Pulmonary artery endothelial cell (primary cell): ENCODE results near the gene NUMB. TPM values are rescaled to one million over a fixed set of nuclear protein-coding genes. Genes with fewer than 3 reads are reported as not detected.

Experiments
- DNase-seq: peaks from one replicate; pipeline ENCODE4 v3.0.0-alpha.2; 2011; ENCODE audit warnings: low read depth, low spot score
- total RNA-seq: library from RNA; depleted of rRNA; stranded (reverse); fragments of >200 nt; gene quantifications from 2 replicates; pipeline ENCODE4 v1.2.3, GENCODE V29; 2014

NUMB gene
- total RNA-seq, 1 donor from 2014 or later = 46.3 TPM

DNA sequence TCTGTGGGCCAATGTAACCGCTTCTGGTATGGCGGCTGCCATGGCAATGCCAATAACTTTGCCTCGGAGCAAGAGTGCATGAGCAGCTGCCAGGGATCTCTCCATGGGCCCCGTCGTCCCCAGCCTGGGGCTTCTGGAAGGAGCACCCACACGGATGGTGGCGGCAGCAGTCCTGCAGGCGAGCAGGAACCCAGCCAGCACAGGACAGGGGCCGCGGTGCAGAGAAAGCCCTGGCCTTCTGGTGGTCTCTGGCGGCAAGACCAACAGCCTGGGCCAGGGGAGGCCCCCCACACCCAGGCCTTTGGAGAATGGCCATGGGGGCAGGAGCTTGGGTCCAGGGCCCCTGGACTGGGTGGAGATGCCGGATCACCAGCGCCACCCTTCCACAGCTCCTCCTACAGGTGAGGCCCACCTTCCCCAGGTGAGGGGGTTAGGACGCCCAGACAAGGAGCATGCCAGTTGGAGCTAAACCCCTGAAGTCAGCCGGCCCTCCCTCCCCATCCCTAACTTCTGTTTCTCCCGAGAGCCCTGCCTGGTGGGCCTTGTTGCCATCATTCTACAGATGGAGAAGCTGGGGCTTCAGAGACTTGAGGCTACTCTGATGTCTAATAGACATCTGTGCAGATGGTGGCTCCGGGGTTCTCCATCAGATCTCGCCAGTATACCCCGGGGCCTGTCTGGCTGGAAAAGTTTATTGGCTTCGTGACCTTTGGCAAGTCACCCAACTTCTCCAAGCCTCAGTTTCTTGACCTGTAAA is 195.7 kb downstream of the NUMB start:
- DNase-seq = no peak

DNA sequence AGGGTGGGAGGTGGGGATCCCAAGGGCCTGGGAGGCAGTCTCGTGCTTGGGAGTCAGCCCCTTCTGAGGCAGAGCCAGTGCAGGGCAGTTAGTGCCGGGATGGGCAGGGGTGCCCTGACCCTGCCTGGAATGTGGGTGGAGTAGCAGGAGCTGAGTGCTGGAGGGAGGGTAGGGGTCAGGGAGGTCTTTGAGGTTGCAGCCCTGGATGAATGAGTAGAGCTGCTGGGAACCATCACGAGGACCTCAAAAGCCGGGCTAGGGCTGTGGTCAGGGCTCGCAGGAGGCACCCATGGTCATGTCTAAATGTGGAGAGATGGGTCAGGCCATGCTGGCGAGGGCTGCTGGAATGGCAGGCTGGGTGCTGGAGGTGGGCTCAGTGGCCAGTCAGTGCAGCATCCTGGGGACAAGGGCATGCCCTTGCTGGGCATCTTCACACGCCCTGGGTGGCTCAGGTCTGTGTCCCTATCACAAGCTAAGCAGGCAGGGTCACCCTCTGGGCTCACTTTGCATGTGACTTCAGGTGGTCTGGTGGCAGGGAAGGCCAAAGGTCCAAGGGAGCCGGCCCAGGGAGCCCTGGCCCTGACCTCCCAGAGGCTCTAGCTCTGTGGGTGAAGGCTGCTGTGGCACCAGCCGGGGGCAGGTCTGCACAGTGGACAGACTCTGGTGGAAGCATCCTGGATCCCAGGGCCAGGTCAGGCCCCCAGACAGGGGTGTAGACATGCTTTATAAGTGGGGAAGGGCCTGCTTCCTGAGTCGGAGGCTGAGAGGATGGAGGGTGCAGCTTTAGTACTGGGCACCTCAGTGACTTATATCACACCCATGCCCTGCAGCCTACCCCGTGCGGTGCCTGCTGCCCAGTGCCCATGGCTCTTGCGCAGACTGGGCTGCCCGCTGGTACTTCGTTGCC is 196.6 kb downstream of the NUMB start:
- no peak for DNase-seq

DNA sequence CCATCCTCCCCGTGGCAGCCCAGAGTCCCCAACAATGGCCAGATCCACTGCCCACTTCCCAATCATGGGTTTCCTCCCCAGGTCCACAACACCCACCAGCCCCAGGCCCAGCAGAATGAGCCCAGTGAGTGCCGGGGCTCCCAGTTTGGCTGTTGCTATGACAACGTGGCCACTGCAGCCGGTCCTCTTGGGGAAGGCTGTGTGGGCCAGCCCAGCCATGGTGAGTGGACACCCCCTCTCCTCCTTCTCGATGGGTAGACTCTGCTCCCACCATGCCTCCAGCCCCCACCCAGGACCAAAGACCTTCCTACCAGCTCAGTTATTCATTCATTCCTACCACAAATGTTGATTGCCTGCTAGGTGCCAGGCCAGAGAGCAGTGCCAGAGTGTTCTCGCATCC is 197.3 kb downstream of the NUMB start:
- DNase-seq = no peak

DNA sequence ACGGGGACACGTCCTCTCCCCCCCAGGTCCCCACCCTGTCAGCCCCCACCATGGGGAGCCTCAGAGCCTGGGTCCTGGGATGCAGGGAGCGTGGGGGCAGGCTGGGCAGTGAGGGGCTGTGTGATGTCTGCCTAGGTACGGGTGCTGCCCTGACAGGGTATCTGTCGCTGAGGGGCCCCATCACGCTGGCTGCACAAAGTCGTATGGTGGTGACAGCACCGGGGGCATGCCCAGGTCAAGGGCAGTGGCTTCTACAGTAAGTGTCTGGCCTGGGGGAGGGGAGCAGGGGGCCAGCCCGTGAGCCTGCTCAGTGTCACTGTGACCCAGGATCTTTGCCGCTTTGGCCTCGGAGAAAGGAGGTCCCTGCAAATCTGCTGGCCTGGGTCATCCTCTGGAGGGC is 197.8 kb downstream of the NUMB start:
- DNase-seq = no peak

DNA sequence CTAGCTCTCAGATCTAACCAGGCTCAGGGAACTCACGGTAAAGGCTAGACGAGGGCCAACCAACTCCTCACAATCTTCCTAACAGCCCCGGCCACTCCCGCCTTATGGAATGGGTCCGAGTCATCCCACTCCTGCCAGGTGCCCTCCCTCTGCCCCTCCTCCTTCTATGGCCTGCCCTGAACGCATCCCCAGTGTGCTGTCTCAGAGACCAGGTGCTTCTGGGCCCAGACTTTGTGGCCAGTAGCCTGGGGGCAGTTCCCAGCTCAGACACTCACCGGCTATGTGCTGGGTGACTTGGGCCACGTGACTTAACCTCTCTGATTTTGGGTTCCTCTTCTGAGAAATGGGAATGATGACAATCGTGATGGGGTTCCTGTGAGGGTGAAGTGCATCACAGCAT is 198.5 kb downstream of the NUMB start:
- DNase-seq = no peak

DNA sequence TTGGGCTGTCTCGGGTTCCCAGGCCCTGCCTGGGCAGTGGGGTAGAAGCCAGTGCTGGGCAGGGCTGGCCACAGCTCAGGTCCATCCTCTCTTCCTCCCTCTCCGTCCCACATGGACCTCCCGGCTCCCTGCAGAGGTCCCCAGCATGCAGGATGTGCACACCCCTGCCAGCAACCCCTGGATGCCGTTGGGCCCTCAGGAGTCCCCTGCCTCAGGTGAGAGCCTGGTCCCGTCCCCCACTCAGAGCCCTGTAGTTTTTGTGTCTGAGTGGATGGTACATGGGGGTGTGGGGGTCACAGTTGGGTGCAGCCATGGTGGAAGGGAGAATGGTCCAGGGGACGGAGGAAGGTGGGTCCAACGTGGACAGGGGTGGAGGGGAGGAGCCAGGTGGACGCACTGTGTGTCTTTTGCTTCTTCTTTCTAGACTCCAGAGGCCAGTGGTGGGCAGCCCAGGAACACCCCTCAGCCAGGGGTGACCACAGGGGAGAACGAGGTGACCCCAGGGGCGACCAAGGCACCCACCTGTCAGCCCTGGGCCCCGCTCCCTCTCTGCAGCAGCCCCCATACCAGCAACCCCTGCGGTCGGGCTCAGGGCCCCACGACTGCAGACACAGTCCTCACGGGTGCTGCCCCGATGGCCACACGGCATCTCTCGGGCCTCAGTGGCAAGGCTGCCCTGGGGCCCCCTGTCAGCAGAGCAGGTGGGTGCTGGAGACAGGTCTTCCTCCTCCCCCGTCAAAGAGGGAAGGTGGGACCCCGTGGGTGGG is 199.3 kb downstream of the NUMB start:
- DNase-seq = no peak

DNA sequence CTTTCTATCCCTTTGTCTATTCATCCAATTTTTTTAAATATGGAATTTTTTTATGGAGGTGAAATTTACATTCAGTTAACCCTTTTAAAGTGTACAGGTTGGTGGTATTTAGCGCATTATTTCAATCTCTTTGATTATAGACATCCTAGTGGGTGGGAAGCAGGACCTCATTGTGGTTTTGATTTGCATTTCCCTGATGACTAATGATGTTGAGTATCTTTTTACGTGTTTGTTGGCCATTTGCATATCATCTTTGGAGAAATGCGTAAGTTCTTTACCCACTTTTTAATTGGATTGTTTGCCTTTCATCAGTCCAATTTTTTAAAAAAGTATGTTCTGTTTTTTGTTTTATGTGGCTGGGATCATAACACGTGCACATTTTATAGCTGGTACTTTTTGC is 200.3 kb downstream of the NUMB start:
- DNase-seq = no peak

DNA sequence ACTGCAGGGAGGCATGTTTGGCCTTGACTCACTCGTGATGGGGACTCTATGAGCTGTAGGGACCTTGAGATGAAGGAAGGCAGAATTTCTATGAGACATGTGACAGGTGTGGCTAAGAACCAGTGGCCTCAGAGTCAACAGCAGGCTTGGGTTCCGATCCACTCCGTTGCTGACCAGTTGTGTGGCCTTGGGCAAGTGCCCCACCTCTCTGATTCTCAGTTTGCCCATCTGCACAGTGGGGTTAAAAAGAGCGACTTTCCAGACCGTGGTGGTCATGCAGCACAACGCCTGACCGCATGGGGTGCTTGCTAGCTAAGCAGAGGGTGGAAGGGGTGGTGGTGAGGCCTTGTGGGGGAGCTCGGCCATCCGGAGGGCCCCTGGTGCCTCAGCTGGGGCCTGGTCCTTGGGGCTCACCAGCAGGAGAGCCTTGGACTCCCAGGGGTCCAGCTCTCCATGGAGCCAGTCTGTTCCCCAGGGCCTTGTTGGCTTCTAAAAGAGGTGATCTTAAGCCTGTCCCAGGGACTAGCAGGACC is 202.6 kb downstream of the NUMB start:
- no peak for DNase-seq

DNA sequence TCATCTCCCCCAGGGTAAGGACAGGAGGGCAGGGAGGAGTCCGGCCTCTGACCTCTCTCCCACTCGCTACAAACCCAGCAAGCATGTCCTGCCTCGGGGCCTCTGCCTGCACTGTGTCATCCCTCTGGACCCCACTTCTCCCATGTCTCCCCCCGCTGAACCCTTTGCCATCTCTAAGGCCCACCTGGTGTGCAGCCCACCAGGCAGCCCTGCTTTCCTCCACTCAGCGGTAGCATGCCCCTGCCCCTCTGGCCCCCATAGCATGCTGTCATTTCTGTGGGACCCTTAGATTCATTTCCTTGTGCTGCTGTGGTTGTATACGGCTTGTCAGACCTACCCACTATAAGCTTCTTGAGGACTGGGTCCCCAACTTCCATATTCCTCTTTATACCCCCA is 203.3 kb downstream of the NUMB start:
- DNase-seq = no peak

DNA sequence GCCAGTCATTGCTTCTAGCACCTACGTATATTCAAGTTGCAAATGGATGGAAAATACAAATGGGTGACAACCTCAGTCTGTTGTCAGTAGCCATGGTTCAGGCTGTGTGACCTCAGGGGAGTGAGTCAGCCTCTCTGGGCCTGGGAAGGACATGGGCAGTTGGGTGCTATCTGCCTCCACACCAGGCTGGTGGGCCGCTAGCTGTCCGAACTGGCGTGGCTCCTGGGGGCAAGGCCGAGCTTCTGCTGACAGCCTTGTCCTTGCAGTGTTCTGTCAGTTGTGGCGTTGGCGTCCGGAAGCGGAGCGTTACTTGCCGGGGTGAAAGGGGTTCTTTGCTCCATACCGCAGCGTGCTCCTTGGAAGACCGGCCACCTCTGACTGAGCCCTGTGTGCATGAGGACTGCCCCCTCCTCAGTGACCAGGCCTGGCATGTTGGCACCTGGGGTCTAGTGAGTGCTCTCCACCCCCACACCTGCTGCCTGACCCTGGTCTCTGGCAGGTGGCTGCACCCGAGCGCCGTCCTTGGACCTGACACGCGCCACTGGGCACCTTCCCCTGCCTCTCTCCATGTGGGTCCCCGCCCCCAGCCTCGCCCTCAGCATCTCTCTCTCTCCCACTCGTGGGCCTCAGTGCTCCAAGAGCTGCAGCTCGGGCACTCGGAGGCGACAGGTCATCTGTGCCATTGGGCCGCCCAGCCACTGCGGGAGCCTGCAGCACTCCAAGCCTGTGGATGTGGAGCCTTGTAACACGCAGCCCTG is 203.9 kb downstream of the NUMB start:
- DNase-seq = no peak

DNA sequence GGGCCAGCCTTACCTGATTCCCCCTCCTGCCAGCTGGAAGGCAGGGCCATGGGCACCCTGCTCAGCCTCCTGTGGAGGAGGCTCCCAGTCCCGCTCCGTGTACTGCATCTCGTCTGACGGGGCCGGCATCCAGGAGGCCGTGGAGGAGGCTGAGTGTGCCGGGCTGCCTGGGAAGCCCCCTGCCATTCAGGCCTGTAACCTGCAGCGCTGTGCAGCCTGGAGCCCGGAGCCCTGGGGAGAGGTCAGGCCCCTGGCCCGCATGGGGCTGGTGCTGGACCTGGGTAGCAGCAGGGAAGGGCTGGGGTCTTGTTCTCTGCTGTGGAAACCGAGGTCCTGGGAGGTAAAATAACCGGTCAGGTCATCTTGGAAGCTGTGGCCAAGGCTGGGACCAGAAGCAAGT is 204.6 kb downstream of the NUMB start:
- no peak for DNase-seq

DNA sequence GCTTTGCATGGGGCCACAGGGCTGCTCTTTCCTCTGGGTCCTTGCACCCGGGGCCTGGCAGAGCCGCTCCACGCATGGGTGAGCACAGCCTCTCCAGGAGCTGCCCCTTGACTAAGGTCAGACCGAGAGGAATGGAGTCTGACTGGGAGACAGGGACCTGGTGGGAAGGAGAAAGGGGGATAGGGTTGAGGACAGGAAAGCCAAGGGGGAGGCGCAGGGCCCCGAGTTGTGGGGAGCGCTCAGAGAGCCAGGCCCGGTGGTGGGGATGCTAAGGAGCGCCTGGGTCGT is 205.1 kb downstream of the NUMB start:
- no peak for DNase-seq

DNA sequence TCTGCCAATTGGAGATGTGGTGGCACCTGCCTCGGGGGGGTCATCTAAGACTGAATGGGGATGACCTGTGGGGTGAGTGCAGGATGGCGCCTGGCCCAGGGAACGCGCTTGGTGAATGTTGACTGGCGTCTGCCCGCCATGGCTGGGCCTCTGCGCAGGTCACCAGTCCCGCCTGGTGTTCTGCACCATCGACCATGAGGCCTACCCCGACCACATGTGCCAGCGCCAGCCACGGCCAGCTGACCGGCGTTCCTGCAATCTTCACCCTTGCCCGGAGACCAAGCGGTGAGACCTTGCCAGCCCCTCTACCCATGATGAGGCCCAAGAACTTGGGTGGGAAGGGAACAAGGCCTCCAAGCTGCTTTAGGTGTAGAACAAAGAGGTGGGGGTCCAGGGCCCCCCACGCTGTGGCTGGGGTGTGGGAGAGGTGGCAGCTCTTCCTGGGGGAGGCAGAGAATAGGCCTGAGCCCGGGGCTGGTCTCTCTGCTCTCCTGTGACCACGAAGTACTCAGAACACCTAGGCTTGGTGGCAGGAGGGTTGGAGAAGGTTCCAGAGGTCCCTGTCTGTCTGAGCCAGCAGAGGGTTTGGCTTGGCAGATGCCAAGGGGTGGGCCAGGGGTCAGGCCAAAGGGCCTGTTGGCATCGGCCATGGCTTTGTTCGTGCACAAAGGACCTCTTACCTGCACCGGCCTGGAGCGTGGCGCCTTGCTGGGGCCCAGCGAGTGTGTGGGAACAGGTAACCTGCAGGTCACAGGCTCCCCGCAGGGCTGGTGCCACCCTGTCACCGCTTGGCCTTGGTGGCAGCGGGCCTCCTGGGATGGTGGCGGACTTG is 205.6 kb downstream of the NUMB start:
- no peak for DNase-seq

DNA sequence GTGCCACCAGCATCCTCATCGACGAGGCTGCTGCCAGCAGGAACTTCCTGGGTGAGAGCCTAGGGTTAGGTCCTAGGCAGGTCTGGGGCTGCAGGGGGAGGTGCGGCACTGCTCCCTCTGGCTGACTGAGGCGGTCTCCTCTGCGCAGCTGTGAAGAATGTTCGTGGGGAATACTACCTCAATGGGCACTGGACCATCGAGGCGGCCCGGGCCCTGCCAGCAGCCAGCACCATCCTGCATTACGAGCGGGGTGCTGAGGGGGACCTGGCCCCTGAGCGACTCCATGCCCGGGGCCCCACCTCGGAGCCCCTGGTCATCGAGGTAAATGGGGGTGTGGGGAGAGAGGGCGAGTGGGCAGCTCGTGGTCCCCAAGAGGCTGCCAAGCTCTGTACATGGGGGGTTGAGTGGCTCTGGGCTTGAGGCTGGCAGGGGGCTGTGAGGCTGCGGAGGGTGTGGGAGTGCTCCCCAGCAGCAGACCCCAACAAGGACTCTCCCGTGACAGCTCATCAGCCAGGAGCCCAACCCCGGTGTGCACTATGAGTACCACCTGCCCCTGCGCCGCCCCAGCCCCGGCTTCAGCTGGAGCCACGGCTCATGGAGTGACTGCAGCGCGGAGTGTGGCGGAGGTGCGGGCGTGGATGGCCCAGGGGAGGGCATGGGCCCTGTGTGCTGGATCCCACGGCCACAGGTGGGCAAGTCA is 206.7 kb downstream of the NUMB start:
- DNase-seq = no peak

DNA sequence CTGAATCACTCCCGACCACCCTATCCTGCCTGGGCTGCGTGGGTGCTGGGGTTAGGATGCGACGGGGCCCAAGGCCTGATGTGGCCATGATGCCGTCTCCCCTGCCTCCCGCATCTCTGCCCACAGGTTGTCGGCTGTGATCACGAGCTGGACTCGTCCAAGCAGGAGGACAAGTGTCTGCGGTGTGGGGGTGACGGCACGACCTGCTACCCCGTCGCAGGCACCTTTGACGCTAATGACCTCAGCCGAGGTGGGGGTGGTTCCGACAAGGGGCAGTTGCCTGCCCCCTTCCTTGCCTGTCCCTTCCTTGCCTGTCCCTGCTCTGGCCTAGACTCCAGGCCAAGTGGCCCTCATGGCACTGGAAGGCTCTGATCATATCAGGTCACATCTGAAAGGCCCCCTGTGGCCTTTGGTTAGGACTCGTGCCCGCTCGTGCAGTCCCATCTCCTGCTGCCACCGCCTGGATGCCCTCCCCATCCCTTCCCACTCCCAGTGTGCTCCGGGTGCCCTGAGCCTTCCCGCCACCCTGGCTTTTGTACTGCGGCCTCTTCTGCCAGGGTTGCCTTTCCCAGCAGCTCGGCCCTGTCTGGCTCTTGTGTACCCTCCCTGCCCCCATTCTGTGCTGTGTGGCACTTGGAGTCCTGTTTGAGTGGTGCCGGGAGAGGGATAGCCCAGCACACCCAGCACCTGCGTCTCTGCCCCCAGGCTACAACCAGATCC is 207.4 kb downstream of the NUMB start:
- no peak for DNase-seq

DNA sequence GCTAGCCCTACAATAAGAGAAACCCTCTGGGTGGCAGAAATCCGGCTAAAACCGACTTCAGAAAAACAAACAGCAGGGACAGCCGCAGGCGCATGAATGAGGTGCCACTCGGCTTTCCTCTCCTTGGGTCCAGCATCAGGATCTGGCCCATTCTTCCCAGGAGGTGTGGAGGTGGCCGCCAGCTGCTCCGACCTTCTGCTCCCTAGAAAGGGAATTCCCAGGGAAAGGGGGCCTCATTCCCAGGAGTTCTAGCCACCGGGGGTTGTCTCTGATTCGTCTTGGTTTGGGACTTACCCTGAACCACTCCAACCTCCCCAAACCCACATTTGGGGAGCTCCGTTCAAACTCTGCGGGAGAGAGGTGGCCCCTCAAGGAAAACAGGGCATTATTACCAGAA is 208.0 kb downstream of the NUMB start:
- DNase-seq = no peak

DNA sequence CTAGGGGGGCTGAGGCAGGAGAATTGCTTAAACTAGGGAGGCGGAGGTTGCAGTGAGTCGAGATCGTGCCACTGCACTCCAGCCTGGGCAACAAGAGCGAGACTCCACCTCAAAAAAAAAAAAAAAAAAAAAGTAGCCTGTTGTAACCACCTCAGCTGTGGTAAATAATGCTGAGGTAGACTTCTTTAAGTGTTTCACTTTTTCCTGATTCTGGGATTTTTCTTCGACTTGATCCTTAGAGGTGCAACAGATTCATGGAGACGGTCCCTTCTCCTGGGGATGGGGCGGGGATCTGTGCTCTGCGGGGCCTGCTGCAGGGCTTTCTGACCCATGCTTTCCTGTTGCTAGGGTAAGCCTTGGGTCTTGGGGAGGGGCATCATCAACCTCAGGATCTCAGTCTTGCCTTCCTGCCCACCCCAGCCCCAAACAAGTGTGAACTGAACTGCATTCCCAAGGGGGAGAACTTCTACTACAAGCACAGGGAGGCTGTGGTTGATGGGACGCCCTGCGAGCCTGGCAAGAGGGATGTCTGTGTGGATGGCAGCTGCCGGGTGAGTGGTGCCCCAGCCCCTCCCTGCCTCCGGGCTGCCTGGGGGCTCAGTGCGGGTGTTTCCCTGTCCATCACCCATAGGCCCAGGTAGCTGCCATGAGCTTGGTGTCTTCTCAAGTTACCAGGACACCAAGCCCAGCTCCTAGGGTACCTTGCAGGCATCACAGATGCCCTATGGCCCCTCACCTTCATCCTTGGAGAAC is 208.6 kb downstream of the NUMB start:
- DNase-seq = no peak

DNA sequence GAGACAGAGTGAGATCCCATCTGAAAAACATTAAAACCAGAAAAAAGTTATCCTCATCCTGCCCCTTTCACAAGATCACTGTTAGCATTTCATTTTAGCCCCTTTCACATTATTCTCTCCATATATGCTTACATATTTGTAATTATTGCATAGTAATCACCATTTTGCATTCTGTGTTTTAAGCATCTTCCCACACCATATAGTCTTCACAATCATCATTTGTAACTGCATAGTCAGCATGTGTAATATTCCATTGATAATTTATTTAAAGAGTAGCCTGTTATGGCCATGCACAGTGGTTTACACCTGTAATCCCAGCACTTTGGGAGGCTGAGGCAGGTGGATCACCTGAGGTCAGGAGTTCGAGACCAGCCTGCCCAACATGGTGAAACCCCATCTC is 209.2 kb downstream of the NUMB start:
- DNase-seq = no peak
